Retina (tissue), 1 donor: ENCODE measurements around the gene KRTAP10-7.
A peak's percentile ranks its signal among the peaks of the same experiment; 100 is the strongest.
"Not testable (repeated sequence)": the region's sequence is repeated elsewhere in the genome, so short reads cannot be mapped to it uniquely, and the experiment has no call there.

ENCODE experiments used
- DNase-seq: peaks from one replicate; pipeline ENCODE4 v3.0.0-alpha.2; 2016

KRTAP10-7 gene

DNA sequence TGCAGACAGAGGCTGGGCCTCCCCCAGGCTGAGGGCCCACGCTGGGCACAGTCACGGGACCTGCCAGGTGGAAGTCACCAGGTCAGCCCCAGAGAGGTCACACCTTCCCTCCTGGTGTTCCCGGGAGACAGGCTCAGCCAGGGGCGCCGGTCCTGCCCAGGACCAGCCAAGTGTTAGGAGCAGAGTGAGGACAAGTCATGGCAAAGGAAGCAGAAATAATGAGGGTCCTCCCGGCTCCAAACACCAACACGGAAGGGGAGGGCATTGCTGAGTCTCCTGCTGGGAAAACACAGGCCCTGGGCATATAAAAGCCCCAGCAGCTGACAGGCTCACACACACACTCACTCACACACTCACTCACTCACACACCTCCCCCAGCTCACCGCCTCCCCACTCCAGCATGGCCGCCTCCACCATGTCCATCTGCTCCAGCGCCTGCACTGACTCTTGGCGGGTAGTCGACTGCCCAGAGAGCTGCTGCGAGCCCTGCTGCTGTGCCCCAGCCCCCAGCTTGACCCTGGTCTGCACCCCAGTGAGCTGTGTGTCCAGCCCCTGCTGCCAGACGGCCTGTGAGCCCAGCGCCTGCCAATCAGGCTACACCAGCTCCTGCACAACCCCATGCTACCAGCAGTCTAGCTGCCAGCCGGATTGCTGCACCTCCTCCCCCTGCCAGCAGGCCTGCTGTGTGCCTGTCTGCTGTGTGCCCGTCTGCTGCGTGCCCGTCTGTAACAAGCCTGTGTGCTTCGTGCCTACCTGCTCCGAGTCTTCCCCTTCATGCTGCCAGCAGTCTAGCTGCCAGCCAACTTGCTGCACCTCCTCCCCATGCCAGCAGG is 36.8 kb downstream of the KRTAP10-7 start, which contains the start of gene KRTAP10-10:
TSS of gene KRTAP10-10 (plus strand) at position 339 of the 833 bp plus-strand sequence. CDS start at position 401, 62 bp downstream.
- peak; percentile 81 for DNase-seq

DNA sequence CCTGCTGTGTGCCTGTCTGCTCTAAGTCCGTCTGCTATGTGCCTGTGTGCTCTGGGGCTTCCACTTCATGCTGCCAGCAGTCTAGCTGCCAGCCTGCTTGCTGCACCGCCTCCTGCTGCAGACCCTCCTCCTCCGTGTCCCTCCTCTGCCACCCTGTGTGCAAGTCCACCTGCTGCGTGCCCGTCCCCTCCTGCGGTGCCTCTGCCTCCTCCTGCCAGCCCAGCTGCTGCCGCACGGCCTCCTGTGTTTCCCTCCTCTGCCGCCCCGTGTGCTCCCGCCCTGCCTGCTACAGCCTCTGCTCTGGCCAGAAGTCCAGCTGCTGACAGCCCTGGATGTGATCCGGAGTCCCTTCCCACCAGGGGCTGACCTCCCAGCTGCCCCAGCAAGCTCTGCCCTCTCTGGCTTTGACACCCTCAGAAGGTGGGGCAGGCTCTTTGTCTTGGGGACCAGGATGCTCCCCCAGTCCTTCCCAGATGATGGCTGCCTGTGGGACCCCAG is 37.5 kb downstream of the KRTAP10-7 start:
- DNase-seq: not testable (repeated sequence)

GRCh38 chr21:44638506-44639330 is 38.3 kb downstream of the KRTAP10-7 start:
- not testable (repeated sequence) for DNase-seq

GRCh38 chr21:44639331-44639655 is 38.9 kb downstream of the KRTAP10-7 start:
- no peak for DNase-seq

DNA sequence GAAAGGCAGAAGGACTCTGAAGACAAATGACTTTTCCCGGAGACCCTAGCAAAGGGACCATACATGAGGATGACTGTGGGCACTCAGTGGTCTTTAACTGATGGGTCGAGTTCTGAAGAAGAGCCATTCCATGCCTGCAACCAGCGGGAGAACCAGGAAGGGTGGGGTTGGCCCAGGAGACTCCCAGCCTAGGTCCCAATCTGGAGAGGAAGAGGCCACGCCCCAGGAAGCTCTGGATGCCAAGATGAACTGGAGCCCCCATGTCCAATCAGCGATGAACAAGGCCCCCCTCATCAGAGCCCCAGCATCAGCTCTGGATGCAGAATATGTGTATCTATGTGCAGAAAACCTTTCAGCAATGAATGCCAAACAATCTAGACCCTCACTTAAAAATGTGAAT is 40.4 kb downstream of the KRTAP10-7 start:
- DNase-seq: no peak

GRCh38 chr21:44643741-44644310 is 43.4 kb downstream of the KRTAP10-7 start:
- no peak for DNase-seq

DNA sequence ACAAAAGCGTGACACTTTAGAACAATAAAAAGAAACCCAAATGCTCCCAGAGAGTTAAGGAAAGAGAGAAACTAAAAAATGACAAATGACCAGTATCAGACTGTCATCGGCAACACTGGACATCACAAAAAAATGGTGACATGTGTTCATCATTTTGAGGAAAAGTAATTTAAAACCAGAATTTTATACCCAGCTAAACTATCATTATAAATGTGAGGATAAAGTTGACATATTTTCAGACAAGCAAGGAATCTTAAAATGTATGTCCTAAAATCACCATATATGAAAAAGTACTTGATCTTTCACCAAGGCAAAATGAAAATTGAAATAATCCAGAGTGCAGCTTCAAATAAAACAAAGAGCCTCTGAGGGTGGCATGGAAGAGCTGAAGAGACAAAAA is 44.5 kb downstream of the KRTAP10-7 start:
- DNase-seq: no peak

GRCh38 chr21:44646366-44647221 is 46.2 kb downstream of the KRTAP10-7 start, which contains the start of gene KRTAP10-11:
Gene KRTAP10-11, plus strand, starts transcription at chr21:44646414. Its CDS starts 45 bp downstream, at chr21:44646459.
- DNase-seq: not testable (repeated sequence)

DNA sequence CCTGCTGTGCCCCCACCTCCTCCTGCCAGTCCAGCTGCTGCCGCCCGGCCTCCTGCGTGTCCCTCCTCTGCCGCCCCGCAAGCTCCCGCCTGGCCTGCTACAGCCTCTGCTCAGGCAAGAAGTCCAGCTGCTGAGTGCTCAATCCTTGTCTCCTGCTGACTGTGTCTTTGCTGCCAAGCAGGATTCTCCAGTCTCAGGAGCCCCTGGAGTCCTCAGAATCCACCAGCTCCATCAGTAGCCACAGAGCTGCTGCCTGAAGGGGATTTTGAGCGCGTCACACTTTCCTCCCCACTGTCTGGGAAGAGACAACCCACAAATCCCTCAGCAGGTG is 46.8 kb downstream of the KRTAP10-7 start:
- DNase-seq: peak; percentile 48

- DNase-seq: no peak
Observed at GRCh38 chr21:44648557-44649311, 48.3 kb downstream of the KRTAP10-7 start.

GRCh38 chr21:44649521-44650100 is 49.2 kb downstream of the KRTAP10-7 start:
- no peak for DNase-seq

- no peak for DNase-seq
Observed at GRCh38 chr21:44650265-44650972, 50.0 kb downstream of the KRTAP10-7 start.

DNA sequence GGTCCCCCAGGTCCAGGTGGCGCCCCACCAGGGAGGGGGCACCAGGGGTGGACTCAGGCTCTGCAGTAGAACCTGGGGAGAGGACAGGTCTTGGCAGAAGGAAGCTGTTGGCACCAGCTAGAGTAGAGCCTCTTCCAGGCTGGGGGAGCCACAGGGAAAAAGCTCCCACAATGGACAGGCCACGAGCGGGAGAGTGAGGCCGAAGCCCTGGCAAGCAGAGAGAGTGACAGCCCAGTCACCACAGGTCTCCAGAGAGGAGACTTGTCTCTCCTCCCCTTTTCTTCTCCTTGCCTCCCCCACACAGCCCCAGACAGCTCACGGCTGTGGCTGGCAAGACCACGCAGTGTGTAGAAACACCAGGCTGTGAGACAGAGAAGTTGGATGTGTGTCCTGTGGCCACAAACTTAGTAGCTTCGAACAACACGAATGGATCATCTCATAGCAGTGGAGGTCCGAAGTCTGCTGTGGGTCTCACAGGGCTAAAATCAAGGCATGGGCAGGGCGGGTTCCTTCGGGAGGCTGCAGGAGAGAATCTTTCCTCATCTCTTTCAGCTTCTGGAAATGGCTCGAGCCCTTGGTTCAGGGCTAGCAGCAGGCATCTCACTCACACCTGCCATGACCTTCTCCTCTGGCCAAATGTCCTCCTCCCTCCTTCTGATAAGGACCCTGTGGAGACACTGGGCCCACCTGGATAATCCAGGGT is 50.7 kb downstream of the KRTAP10-7 start:
- no peak for DNase-seq
